GM21390 (cell line): ENCODE measurements around the gene CTNNB1.

Source experiments
- ATAC-seq: cut with Tn5 transposase; IDR thresholded peaks from one replicate; pipeline ENCODE4 v1.9.1; 2021; ENCODE audit not compliant: unreplicated experiment

CTNNB1 gene

DNA sequence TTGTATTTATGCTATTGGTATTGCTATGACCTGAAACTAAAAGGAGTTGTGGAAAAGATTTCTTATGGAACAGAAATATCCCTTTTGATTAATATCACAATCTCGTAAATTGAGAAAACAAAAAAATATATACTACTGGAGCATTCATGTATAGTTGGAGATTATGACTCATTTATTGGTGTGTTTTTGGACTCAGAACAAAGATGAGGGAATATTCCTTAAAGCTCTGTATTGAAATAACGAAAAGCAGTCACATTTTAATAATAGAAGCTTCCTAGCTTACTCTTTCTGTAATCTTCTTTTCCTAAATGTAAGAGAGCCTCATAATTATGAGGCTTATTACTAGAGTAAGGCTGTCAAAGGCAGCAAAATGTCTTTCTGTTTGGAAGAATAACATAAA, 14.3 kb downstream of the CTNNB1 start:
- ATAC-seq, result no peak

DNA sequence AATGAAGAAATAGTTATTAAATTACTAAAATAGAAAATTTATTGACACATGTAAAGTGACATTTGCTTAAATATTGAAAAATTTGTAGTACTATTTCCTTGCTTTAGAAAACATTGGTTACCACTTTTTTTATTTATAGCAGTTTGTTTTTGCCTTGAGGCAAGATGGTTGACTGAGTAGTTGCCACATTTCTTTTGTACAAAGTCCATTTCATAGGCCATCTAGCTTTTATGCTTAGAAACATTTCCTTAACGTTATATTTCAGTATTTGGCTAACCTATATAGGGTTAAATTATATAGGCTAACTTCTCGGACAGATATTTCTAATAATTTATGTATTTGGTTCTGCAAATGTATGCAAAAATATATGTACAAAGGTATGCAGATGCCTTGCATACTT, 17.1 kb downstream of the CTNNB1 start:
- ATAC-seq, result no peak

DNA sequence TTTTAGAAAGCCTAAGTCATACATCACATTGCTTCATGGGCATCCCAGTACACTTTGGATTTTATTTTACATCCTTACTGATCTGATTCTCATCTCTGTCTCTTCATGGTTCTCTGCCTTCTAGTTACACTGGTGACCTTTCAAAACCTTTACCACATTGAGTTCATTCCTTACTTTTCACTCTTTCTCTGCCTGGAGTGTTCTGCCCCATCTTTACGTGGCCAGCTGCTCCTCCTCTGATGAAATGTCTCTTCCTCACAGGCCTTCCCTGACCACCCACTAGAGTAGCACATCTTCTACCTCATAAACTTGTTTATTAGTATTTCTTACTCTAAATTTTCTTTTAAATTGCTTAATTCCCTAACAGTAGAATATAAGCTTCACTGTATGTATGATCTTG, 17.7 kb downstream of the CTNNB1 start:
- no peak for ATAC-seq

DNA sequence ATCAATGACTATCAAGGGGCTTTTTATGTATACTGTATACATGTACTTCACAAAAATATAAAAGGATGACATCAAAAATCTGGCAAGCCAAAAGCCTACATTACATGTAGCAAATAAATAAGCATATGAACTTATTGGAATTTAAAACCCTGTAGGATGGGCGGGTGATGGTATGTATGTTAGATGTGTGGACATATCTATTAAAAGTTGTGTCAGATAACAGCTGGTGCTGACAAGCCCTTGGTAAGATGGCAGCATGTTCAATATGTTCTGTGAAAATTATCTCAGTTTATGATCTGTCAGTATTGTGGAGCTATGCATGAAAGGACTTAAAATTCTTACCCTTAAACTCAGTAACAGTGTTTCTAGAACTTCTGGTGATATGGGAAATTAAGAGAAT, 20.1 kb downstream of the CTNNB1 start:
- ATAC-seq, result no peak

GRCh38 chr3:41220906-41221677, 21.8 kb downstream of the CTNNB1 start:
- no peak for ATAC-seq

- ATAC-seq, result no peak
These were observed 22.7 kb downstream of the CTNNB1 start for GRCh38 chr3:41222012-41222411.

DNA sequence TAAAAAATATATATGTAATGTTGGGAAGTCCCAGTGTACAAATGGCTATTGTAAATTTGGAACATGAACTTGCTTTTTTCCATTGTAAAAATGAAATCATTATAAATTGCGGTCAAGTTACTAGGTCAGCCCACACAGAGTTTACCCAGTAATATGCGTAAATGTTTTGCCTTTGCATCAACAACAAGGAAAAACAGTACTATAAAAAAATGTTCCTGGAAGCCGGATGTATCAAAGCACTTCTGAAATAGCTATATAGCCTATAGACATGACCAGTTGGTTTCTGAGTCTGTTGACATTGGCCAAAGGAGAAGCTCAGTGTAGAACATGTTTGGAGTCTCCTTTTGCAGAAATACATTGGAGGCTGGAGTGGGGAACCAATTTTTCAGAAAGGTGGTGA, 23.2 kb downstream of the CTNNB1 start:
- no peak for ATAC-seq

GRCh38 chr3:41223078-41223477, 23.8 kb downstream of the CTNNB1 start:
- ATAC-seq, result no peak

DNA sequence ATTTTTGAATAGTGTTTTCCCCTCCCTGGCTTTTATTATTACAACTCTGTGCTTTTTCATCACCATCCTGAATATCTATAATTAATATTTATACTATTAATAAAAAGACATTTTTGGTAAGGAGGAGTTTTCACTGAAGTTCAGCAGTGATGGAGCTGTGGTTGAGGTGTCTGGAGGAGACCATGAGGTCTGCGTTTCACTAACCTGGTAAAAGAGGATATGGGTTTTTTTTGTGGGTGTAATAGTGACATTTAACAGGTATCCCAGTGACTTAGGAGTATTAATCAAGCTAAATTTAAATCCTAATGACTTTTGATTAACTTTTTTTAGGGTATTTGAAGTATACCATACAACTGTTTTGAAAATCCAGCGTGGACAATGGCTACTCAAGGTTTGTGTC, 24.4 kb downstream of the CTNNB1 start:
- ATAC-seq, result no peak

DNA sequence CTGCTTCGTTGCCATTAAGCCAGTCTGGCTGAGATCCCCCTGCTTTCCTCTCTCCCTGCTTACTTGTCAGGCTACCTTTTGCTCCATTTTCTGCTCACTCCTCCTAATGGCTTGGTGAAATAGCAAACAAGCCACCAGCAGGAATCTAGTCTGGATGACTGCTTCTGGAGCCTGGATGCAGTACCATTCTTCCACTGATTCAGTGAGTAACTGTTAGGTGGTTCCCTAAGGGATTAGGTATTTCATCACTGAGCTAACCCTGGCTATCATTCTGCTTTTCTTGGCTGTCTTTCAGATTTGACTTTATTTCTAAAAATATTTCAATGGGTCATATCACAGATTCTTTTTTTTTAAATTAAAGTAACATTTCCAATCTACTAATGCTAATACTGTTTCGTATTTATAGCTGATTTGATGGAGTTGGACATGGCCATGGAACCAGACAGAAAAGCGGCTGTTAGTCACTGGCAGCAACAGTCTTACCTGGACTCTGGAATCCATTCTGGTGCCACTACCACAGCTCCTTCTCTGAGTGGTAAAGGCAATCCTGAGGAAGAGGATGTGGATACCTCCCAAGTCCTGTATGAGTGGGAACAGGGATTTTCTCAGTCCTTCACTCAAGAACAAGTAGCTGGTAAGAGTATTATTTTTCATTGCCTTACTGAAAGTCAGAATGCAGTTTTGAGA, 25.0 kb downstream of the CTNNB1 start:
- no peak for ATAC-seq

DNA sequence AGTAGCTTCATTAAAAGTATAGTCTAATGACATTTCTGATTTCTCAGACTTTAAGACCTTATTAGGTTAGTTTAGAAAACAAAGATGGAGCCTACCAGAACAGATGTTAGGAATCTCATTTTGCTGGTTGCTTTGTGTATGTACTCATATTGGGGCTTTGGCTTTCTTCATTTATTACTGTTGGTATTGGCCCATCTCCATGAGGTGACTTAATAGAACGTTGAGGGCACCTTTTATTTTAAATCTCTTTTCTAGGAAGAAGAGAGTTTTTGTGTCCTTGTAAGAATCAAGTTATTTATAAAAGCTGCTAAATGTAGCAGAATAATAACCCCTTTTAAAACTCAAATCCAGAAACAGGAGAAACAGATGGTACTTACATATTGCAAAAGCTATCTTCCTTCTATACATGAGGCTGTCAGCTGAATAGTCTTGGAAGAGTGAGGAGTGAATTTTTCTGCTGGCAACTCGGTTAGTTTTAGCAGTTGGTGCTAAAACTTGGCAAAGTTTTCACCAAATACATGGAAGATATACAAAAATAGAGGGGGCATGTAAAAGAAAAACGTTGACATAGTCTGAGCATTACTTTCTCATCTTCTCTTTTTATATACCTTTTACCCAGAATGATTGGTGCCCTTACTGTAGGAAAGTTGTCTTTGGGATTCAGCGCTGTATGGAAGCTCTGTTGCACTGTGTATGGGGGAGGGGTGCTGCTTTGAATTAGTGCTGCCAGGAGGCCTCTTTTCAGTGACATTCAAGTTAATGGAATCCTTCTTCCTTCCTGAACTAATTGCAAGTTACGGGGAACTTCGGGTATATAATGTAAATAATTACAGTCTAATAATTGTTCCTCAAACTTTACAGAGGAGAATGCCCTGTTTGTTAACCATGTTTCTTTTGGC, 35.8 kb downstream of the CTNNB1 start:
- ATAC-seq, result no peak

- ATAC-seq, result no peak
These were observed 36.9 kb downstream of the CTNNB1 start for GRCh38 chr3:41236228-41236627.

- ATAC-seq, result no peak
These were observed 38.6 kb downstream of the CTNNB1 start for GRCh38 chr3:41237907-41238306.

DNA sequence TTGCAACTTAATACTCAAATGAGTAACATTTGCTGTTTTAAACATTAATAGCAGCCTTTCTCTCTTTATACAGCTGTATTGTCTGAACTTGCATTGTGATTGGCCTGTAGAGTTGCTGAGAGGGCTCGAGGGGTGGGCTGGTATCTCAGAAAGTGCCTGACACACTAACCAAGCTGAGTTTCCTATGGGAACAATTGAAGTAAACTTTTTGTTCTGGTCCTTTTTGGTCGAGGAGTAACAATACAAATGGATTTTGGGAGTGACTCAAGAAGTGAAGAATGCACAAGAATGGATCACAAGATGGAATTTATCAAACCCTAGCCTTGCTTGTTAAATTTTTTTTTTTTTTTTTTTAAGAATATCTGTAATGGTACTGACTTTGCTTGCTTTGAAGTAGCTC, 40.3 kb downstream of the CTNNB1 start:
- no peak for ATAC-seq

DNA sequence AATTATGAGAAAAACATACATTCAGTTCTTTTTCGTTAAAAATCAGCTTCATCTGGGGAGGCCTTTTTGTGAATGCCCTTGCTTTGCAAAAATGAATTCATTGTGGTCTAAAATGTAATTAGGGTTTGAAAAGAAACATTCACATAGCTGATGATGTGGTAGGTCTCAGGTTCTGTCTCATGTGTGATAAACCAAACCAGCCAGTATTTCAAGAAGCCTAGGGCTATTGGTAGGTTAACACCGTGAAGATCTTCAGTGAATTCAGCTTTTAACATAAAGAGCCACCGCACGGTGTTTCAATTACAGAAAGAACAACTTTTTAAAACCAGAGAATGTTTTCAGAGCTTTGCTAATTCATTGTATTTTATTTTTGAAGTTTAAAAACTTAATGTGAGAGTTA, 41.9 kb downstream of the CTNNB1 start:
- ATAC-seq, result no peak

DNA sequence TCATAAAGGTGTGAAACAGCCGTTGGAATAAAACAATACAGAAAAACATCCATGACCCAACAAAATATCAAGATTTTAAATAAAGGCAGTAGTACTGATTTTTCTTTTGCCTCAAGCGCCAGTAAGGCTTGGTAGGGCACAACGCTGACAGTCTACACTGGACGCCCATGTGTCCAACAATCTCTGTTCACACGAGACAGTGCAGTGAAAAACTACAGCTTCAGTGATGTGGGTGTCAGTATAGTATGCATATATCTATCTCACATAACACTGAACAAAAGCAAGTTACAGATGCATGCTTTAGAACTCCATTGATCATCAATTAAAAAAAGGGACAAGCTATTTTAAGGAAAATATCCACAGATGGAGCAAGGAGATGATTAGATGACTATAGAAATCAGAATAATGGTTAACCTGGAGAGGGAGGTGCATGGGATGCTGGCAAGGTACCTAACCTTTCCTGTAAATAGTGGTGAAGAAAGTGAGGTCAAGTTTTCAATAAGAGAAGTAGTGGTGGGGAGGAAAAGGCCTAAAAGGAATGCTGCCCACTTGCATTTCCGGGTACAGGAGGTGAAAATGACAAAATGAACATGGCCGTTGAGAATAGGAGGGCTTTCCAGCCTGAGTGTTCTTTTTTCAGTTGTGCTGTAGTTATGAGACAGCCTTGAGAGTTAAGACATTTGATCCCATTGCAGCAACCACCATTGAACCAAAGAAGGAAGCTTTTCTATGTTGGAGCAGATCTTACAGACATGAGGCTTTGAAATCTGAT, 42.7 kb downstream of the CTNNB1 start:
- no peak for ATAC-seq

DNA sequence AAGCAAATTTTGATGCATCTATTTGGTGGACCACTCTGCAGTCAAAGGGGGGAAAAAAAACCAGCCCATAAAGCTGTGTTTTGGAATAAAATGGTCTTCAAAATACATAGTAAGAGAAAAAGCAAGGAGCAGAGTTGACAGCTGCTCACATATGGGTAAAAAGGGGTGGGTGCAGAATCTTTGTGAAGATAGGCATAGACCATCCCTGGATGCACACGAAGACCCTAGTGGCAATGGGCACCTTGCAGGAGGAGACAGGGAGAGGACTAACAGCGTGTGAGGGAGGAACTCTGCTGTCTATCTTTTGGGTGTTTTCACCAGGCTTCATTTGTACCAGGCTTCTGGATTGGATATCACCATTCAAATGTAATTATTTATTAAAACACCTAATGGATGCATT, 43.9 kb downstream of the CTNNB1 start:
- no peak for ATAC-seq

- no peak for ATAC-seq
These were observed 45.5 kb downstream of the CTNNB1 start for GRCh38 chr3:41244620-41245336.

- ATAC-seq, result no peak
These were observed 48.0 kb downstream of the CTNNB1 start for GRCh38 chr3:41247055-41248004.
